Measurements from ENCODE around the gene IDH3A.

DNA sequence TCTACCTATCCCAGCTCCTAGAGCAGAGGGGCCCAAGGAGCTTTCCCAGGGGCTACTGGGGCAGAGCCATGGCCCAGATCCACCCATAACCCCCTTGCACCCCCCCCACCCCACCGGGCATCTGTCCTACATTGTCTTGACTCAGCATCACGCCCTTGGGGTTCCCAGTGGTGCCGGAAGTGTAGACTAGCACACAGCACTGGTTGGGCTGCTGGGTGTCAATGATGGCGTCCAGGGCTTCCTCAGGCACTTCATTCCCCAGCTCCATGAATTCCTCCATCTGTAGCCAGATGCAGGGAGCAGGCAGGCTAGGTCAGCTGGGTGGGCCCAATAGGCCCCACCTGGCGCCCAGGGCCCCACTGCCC, 33.2 kb downstream of the IDH3A start:
- TF ChIP-seq POLR2A (IDR thresholded peaks at IDR 0.05): no peak
- TF ChIP-seq, protein P1, sequence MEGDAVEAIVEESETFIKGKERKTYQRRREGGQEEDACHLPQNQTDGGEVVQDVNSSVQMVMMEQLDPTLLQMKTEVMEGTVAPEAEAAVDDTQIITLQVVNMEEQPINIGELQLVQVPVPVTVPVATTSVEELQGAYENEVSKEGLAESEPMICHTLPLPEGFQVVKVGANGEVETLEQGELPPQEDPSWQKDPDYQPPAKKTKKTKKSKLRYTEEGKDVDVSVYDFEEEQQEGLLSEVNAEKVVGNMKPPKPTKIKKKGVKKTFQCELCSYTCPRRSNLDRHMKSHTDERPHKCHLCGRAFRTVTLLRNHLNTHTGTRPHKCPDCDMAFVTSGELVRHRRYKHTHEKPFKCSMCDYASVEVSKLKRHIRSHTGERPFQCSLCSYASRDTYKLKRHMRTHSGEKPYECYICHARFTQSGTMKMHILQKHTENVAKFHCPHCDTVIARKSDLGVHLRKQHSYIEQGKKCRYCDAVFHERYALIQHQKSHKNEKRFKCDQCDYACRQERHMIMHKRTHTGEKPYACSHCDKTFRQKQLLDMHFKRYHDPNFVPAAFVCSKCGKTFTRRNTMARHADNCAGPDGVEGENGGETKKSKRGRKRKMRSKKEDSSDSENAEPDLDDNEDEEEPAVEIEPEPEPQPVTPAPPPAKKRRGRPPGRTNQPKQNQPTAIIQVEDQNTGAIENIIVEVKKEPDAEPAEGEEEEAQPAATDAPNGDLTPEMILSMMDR (IDR thresholded peaks at IDR 0.05): no peak
